Endothelial cell of umbilical vein (primary cell): ENCODE data around the gene IL10RA.

Source experiments
- CTCF ChIP-seq, 2 donors: IDR thresholded peaks; 1 replicate in 1 of 2; 2 replicates in 1 of 2; pipeline ENCODE4 v1.5.1; 2011; ENCODE audit warnings: low read length in 2 of 2, mild to moderate bottlenecking in 2 of 2, moderate library complexity in 2 of 2, control low read depth in 1 of 2, inconsistent platforms in 1 of 2, low read depth in 1 of 2; ENCODE audit not compliant: insufficient read depth in 1 of 2; ENCODE audit errors: extremely low read depth in 1 of 2
- FOS ChIP-seq: IDR thresholded peaks from 2 replicates; pipeline ENCODE4 v1.6.1; 2011; ENCODE audit warnings: mild to moderate bottlenecking, low read length, moderate library complexity, borderline replicate concordance; ENCODE audit not compliant: insufficient read depth
- MYC ChIP-seq: IDR thresholded peaks from one replicate; pipeline ENCODE4 v1.6.1; 2011; ENCODE audit warnings: mild to moderate bottlenecking, low read depth, low read length
- POLR2A ChIP-seq: IDR thresholded peaks from 2 replicates; pipeline ENCODE4 v1.6.1; 2012; ENCODE audit warnings: low read depth, mild to moderate bottlenecking, control low read depth, low read length

- no peak for TF ChIP-seq POLR2A
- TF ChIP-seq CTCF (IDR thresholded peaks at IDR 0.05; ENCODE audit: extremely low read depth in 1 of 2, insufficient read depth in 1 of 2, low read depth in 1 of 2, low read length in 2 of 2), result no peak
- TF ChIP-seq FOS, result no peak
- no peak for TF ChIP-seq MYC
Observed at GRCh38 chr11:117970400-117971024, 15.7 kb upstream of the IL10RA start.
